Neural cell (in vitro differentiated cells): ENCODE data around the gene SLC6A20. TPM values are rescaled to one million over a fixed set of nuclear protein-coding genes. Genes with fewer than 3 reads are reported as not detected.

Source experiments
- H2AFZ ChIP-seq: fragments of 200-600, 300-800 bp; sonication (generic), shearing (Covaris generic); 2 replicates; pipeline ENCODE4 v1.6.0; 2014; ENCODE audit warnings: low read depth, mild to moderate bottlenecking, antibody characterized with exemption, low read length, moderate library complexity
- H3F3A ChIP-seq: fragments of 200-600 bp; shearing (Covaris generic); 2 replicates; pipeline ENCODE4 v1.6.1; 2016; ENCODE audit warnings: mild to moderate bottlenecking, moderate library complexity, mixed read lengths, antibody characterized with exemption, low read length; ENCODE audit not compliant: insufficient read depth, poor library complexity, severe bottlenecking
- H3K27ac ChIP-seq: fragments of 200-600, 300-800 bp; sonication (generic), shearing (Covaris generic); 2 replicates; pipeline ENCODE4 v1.5.1; 2014; ENCODE audit warnings: mild to moderate bottlenecking, low read length, moderate library complexity
- H3K27me3 ChIP-seq: fragments of 300-800, 200-600 bp; sonication (generic), shearing (Covaris generic); 2 replicates; pipeline ENCODE4 v1.6.0; 2014; ENCODE audit warnings: mild to moderate bottlenecking, low read depth, low read length, moderate library complexity; ENCODE audit not compliant: insufficient read depth
- H3K36me3 ChIP-seq: fragments of 300-800, 200-600 bp; sonication (generic), shearing (Covaris generic); 2 replicates; pipeline ENCODE4 v1.5.1; 2014; ENCODE audit warnings: mild to moderate bottlenecking, antibody characterized with exemption, low read length, moderate library complexity; ENCODE audit not compliant: insufficient read depth
- H3K4me2 ChIP-seq: fragments of 300-800, 200-600 bp; sonication (generic), shearing (Covaris generic); 2 replicates; pipeline ENCODE4 v1.6.0; 2014; ENCODE audit warnings: mild to moderate bottlenecking, low read length
- H3K4me3 ChIP-seq: fragments of 300-800, 200-600 bp; sonication (generic), shearing (Covaris generic); 2 replicates; pipeline ENCODE4 v1.5.1; 2014; ENCODE audit warnings: mild to moderate bottlenecking, low read length, moderate library complexity
- H3K79me2 ChIP-seq: fragments of 200-600 bp; shearing (Covaris generic); replicated peaks from 2 replicates; pipeline ENCODE4 v1.6.0; 2014; ENCODE audit warnings: mild to moderate bottlenecking, low read length, moderate library complexity; ENCODE audit not compliant: insufficient read depth
- H3K9ac ChIP-seq: fragments of 300-800, 200-600 bp; sonication (generic), shearing (Covaris generic); 2 replicates; pipeline ENCODE4 v1.6.1; 2016; ENCODE audit warnings: mild to moderate bottlenecking, low read length, mixed read lengths
- H3K9me2 ChIP-seq: fragments of 200-600 bp; shearing (Covaris generic); 2 replicates; pipeline ENCODE4 v1.6.1; 2016; ENCODE audit warnings: mild to moderate bottlenecking, low read length, mixed read lengths; ENCODE audit not compliant: insufficient read depth
- H3K9me3 ChIP-seq: fragments of 200-600, 300-800 bp; sonication (generic), shearing (Covaris generic); 2 replicates; pipeline ENCODE4 v1.6.1; 2016; ENCODE audit warnings: mild to moderate bottlenecking, mixed run types, low read length, moderate library complexity, mixed read lengths
- H4K20me1 ChIP-seq: fragments of 200-600 bp; shearing (Covaris generic); 2 replicates; pipeline ENCODE4 v1.6.1; 2016; ENCODE audit warnings: mild to moderate bottlenecking, mixed run types; ENCODE audit not compliant: insufficient read depth
- CTCF ChIP-seq: fragments of 450-650 bp; IDR thresholded peaks from 2 replicates; pipeline ENCODE4 v1.5.1; 2014; ENCODE audit warnings: antibody characterized with exemption, mild to moderate bottlenecking, moderate library complexity; ENCODE audit not compliant: poor library complexity, severe bottlenecking
- EP300 ChIP-seq: fragments of 450-650 bp; conservative IDR thresholded peaks from 2 replicates; pipeline ENCODE4 v1.6.1; 2014; ENCODE audit warnings: antibody characterized with exemption, mild to moderate bottlenecking, moderate library complexity; ENCODE audit not compliant: poor library complexity, severe bottlenecking
- EZH2 ChIP-seq: fragments of 200-600, 300-800 bp; shearing (Covaris generic), sonication (generic); IDR thresholded peaks from 2 replicates; pipeline ENCODE4 v1.6.1; 2014; ENCODE audit warnings: antibody characterized with exemption, low read length, borderline replicate concordance, mild to moderate bottlenecking; ENCODE audit not compliant: insufficient read depth, poor library complexity, severe bottlenecking
- MXI1 ChIP-seq: fragments of 450-650 bp; conservative IDR thresholded peaks from 2 replicates; pipeline ENCODE4 v1.6.1; 2014; ENCODE audit warnings: antibody characterized with exemption, mild to moderate bottlenecking; ENCODE audit not compliant: poor library complexity, severe bottlenecking
- POLR2AphosphoS5 ChIP-seq: IDR thresholded peaks from 2 replicates; pipeline ENCODE4 v1.6.1; 2012
- RAD21 ChIP-seq: fragments of 450-650 bp; conservative IDR thresholded peaks from 2 replicates; pipeline ENCODE4 v1.6.1; 2014; ENCODE audit warnings: antibody characterized with exemption, mild to moderate bottlenecking, moderate library complexity
- REST ChIP-seq: IDR thresholded peaks from 2 replicates; pipeline ENCODE4 v1.6.1; 2012; ENCODE audit warnings: borderline replicate concordance
- SMC3 ChIP-seq: fragments of 450-650 bp; conservative IDR thresholded peaks from 2 replicates; pipeline ENCODE4 v1.6.1; 2014; ENCODE audit warnings: antibody characterized with exemption, mild to moderate bottlenecking, moderate library complexity; ENCODE audit not compliant: poor library complexity
- TAF1 ChIP-seq: IDR thresholded peaks from 2 replicates; pipeline ENCODE4 v1.6.1; 2012; ENCODE audit warnings: low read depth
- polyA plus RNA-seq: library from polyadenylated mRNA; depleted of rRNA; stranded (reverse); fragments of >200 nt; gene quantifications from 2 replicates; pipeline ENCODE4 v1.2.3, GENCODE V29; 2014

SLC6A20 gene
- polyA plus RNA-seq, 1 donor from 2014 or later = not detected

GRCh38 chr3:45776611-45777010, 19.7 kb downstream of the SLC6A20 start:
- Histone ChIP-seq H3K36me3 (no peaks in the 10 kb centered on the region), H3K27me3 (no peaks in the 10 kb centered on the region), H3F3A (no peaks in the 10 kb centered on the region), H3K4me3 (no peak overlapping the region), H3K27ac (no peak overlapping the region), H4K20me1 (no peaks in the 10 kb centered on the region), H3K4me2 (no peak overlapping the region), H3K9me2 (no peaks in the 10 kb centered on the region), H2AFZ (no peak overlapping the region), H3K9ac (no peak overlapping the region), H3K9me3 (no peaks in the 10 kb centered on the region), H3K79me2 (no peaks in the 10 kb centered on the region)
- TF ChIP-seq EZH2 (no peak), POLR2AphosphoS5 (no peak), TAF1 (no peak), EP300 (no peak), REST (no peak), MXI1 (no peak), CTCF (no peak), SMC3 (no peak), RAD21 (no peak)

GRCh38 chr3:45776301-45776595, 20.1 kb downstream of the SLC6A20 start:
- Histone ChIP-seq H3K9me3 (no peaks in the 10 kb centered on the region), H3K9ac (no peak overlapping the region), H3K9me2 (no peaks in the 10 kb centered on the region), H4K20me1 (no peaks in the 10 kb centered on the region), H3K79me2 (no peaks in the 10 kb centered on the region), H3K36me3 (no peaks in the 10 kb centered on the region), H3F3A (no peaks in the 10 kb centered on the region), H3K4me3 (no peak overlapping the region), H2AFZ (no peak overlapping the region), H3K27ac (no peak overlapping the region), H3K27me3 (no peaks in the 10 kb centered on the region), H3K4me2 (no peak overlapping the region)
- TF ChIP-seq EZH2 = no peak
